Lower leg skin (tissue), 3 donors: ENCODE measurements around the gene ACSS3.

Experiments used
- CTCF ChIP-seq, 3 donors: fragments of 450-650 bp; IDR thresholded peaks; one replicate each; pipeline ENCODE4 v1.5.1; 2016; ENCODE audit warnings: antibody characterized with exemption in 3 of 3, mild to moderate bottlenecking in 3 of 3, moderate library complexity in 2 of 3
- POLR2A ChIP-seq, 2 donors: fragments of 450-650 bp; IDR thresholded peaks; one replicate each; pipeline ENCODE4 v1.6.1; 2016 to 2017; ENCODE audit warnings: antibody characterized with exemption in 2 of 2, mild to moderate bottlenecking in 1 of 2, moderate library complexity in 1 of 2

DNA sequence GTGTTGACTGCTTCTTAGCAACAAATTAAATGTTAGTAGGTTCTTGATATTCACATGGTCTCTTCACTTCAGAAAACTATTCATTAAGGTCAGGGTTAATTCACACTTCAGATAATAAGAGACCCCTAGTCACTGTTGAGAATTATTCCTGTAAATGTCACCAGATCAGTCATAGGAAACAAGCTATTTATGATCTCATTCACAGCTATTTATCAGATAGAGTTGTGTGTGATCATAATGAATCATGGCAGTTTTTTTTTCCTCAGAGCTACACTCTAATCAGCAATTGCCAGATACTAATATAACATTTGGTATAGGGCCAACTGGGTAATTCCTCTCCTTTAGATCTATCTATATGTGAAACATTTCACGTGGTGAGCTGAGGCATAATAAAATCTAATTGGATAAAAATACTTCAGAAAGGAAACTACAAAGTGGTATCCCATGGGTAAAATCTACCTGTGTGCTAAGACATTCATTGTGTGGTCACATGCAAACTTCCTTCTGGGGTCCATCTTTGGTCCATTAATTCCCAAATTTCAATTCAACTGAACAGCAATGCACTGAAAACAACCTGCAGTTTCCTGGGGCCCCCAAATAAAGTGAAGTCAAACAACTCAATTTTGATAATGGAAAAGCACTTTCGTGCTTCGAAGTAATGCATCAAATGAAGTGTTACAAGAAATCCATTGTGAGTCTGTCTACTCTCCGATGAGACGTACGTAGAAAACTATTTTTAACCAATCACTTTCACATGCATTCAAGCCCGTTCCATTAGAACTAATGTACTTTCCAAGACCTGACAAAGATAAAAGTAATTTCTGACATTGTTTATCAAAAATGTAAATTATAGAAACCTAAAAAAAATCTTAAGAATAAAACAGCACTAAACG, 197.0 kb downstream of the ACSS3 start:
- no peak for TF ChIP-seq CTCF (IDR thresholded peaks at IDR 0.05)
- no peak for TF ChIP-seq POLR2A (IDR thresholded peaks at IDR 0.05)
